MM.1S (cell line): ENCODE measurements around the gene ANKRD16.
A peak's percentile ranks its signal among the peaks of the same experiment; 100 is the strongest.

Source experiments
- DNase-seq: peaks from one replicate; pipeline ENCODE4 v3.0.0-alpha.2; 2015
- H2AFZ ChIP-seq: fragments of 300-600 bp; sonication (generic); 2 replicates; pipeline ENCODE4 v1.6.0; 2016; ENCODE audit warnings: antibody characterized with exemption, low read length
- H3F3A ChIP-seq: fragments of 300-600 bp; sonication (generic); 2 replicates; pipeline ENCODE4 v1.6.1; 2016; ENCODE audit warnings: mild to moderate bottlenecking, antibody characterized with exemption, low read length, moderate library complexity, mixed read lengths; ENCODE audit not compliant: insufficient read depth
- H3K27ac ChIP-seq: fragments of 300-600 bp; sonication (generic); 2 replicates; pipeline ENCODE4 v1.5.1; 2016; ENCODE audit warnings: mild to moderate bottlenecking, low read length
- H3K27me3 ChIP-seq: fragments of 300-600 bp; sonication (generic); replicated peaks from 2 replicates; pipeline ENCODE4 v1.6.0; 2016; ENCODE audit warnings: low read length; ENCODE audit not compliant: insufficient read depth
- H3K36me3 ChIP-seq: fragments of 300-600 bp; sonication (generic); replicated peaks from 2 replicates; pipeline ENCODE4 v1.6.1; 2016; ENCODE audit warnings: mild to moderate bottlenecking, low read length, mixed read lengths; ENCODE audit not compliant: insufficient read depth
- H3K4me1 ChIP-seq: fragments of 300-600 bp; sonication (generic); 2 replicates; pipeline ENCODE4 v1.6.1; 2016; ENCODE audit warnings: low read length, mixed read lengths
- H3K4me2 ChIP-seq: fragments of 300-600 bp; sonication (generic); 2 replicates; pipeline ENCODE4 v1.6.0; 2016; ENCODE audit warnings: low read depth, low read length
- H3K4me3 ChIP-seq: fragments of 300-600 bp; sonication (generic); 2 replicates; pipeline ENCODE4 v1.5.1; 2016; ENCODE audit warnings: low read length, mixed read lengths
- H3K79me2 ChIP-seq: fragments of 300-600 bp; sonication (generic); 2 replicates; pipeline ENCODE4 v1.6.1; 2016; ENCODE audit warnings: mixed run types, low read length, mixed read lengths
- H3K9ac ChIP-seq: fragments of 300-600 bp; sonication (generic); 2 replicates; pipeline ENCODE4 v1.6.1; 2016; ENCODE audit warnings: low read length, mixed read lengths
- H3K9me2 ChIP-seq: fragments of 300-600 bp; sonication (generic); replicated peaks from 2 replicates; pipeline ENCODE4 v1.6.1; 2016; ENCODE audit warnings: mild to moderate bottlenecking, low read length, mixed read lengths; ENCODE audit not compliant: insufficient read depth
- H3K9me3 ChIP-seq: fragments of 300-600 bp; sonication (generic); replicated peaks from 2 replicates; pipeline ENCODE4 v1.6.1; 2016; ENCODE audit warnings: mild to moderate bottlenecking, low read length, mixed read lengths; ENCODE audit not compliant: insufficient read depth
- H4K20me1 ChIP-seq: fragments of 300-600 bp; sonication (generic); 2 replicates; pipeline ENCODE4 v1.6.1; 2016; ENCODE audit warnings: mild to moderate bottlenecking, low read length, moderate library complexity, mixed read lengths; ENCODE audit not compliant: insufficient read depth
- CTCF ChIP-seq: fragments of 300-600 bp; sonication (generic); IDR thresholded peaks from 2 replicates; pipeline ENCODE4 v1.5.1; 2016; ENCODE audit warnings: antibody characterized with exemption, low read length, mixed read lengths
- EZH2 ChIP-seq: fragments of 300-600 bp; sonication (generic); optimal IDR thresholded peaks from 2 replicates; pipeline ENCODE3; 2017; ENCODE audit warnings: low read depth, mild to moderate bottlenecking, antibody characterized with exemption, low read length, mixed read lengths
- EZH2phosphoT487 ChIP-seq: fragments of 300-600 bp; sonication (generic); IDR thresholded peaks from 2 replicates; pipeline ENCODE4 v1.6.1; 2018; ENCODE audit warnings: antibody characterized with exemption, low read length

ANKRD16 gene

DNA sequence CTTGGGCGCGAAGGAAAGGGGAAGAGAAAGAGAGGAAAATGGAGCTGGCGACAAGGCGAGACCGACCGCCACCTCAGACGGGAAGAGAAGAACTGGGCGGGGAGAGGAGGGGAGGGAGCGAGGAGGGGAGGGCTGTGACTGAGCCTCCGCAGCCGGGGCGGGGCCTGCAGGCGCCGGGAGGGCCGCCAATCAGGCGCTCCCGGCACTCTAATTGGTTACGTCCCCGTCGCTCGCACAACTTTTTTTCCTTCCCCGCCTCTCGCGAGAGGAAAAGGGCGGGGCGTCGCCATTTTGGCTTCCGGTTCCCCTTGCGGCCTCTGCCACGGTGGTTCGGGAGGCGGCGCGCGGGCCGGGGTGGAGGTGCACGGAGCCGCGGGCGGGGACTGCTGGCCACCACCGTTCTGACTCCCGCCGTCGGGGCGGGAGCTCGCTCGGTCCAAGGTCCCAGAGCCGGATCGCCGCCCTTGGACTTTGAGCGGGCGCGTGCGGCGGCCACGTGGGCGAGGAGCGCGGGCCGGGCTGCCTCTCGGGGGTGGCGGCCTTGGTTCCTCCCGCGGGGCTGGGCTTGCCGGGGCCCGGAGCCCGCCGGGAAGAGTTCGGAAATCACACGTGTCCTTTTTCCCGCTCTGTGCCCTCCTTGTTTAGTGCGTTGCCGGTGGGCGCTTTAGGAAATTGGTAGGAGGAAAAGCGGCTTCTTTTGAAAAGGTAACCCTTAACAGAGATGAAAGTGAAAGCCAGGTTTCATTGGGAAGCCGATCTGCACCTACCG, 76.2 kb downstream of the ANKRD16 start, which contains the start of gene GDI2:
Gene GDI2, minus strand, starts transcription at position 94 of the 769 bp plus-strand sequence. CDS start 176 bp downstream, outside the sequence.
- Histone ChIP-seq H3K4me2 (peak within 1 kb of the TSS; percentile 81), H3K9ac (peak within 1 kb of the TSS; percentile 98), H3K27me3 (no peaks in the 10 kb centered on the region), H3K27ac (peak within 1 kb of the TSS; percentile 89), H3K9me3 (no peaks in the 10 kb centered on the region), H3K4me1 (peaks cover 22% of the 10 kb centered on the region), H3K4me3 (peak within 1 kb of the TSS; percentile 95), H4K20me1 (peaks cover 28% of the 10 kb centered on the region), H3K36me3 (no peaks in the 10 kb centered on the region), H2AFZ (peak within 1 kb of the TSS; percentile 84), H3F3A (peaks cover 19% of the 10 kb centered on the region; the same call in 1 of the 2 replicates), H3K79me2 (peaks cover 47% of the 10 kb centered on the region), H3K9me2 (no peaks in the 10 kb centered on the region)
- peak; percentile 98 for DNase-seq
- TF ChIP-seq EZH2: no peak
- no peak for TF ChIP-seq EZH2phosphoT487
- TF ChIP-seq CTCF: no peak

- Histone ChIP-seq H3K79me2 (peaks cover 52% of the 10 kb centered on the region), H3K4me2 (peak overlapping the region; percentile 81; the same call in 1 of the 2 replicates), H3K9me3 (no peaks in the 10 kb centered on the region), H3K4me1 (peaks cover 22% of the 10 kb centered on the region), H4K20me1 (peaks cover 31% of the 10 kb centered on the region), H3F3A (peaks cover 19% of the 10 kb centered on the region; the same call in 1 of the 2 replicates), H3K4me3 (peak overlapping the region; percentile 95), H3K9ac (peak overlapping the region; percentile 98), H3K27ac (peak overlapping the region; percentile 89), H3K9me2 (no peaks in the 10 kb centered on the region), H3K27me3 (no peaks in the 10 kb centered on the region), H3K36me3 (no peaks in the 10 kb centered on the region), H2AFZ (peak overlapping the region; percentile 84)
- no peak for TF ChIP-seq EZH2
- no peak for TF ChIP-seq EZH2phosphoT487
- TF ChIP-seq CTCF: no peak
- no peak for DNase-seq
These were observed 76.7 kb downstream of the ANKRD16 start for GRCh38 chr10:5813091-5813340.

DNA sequence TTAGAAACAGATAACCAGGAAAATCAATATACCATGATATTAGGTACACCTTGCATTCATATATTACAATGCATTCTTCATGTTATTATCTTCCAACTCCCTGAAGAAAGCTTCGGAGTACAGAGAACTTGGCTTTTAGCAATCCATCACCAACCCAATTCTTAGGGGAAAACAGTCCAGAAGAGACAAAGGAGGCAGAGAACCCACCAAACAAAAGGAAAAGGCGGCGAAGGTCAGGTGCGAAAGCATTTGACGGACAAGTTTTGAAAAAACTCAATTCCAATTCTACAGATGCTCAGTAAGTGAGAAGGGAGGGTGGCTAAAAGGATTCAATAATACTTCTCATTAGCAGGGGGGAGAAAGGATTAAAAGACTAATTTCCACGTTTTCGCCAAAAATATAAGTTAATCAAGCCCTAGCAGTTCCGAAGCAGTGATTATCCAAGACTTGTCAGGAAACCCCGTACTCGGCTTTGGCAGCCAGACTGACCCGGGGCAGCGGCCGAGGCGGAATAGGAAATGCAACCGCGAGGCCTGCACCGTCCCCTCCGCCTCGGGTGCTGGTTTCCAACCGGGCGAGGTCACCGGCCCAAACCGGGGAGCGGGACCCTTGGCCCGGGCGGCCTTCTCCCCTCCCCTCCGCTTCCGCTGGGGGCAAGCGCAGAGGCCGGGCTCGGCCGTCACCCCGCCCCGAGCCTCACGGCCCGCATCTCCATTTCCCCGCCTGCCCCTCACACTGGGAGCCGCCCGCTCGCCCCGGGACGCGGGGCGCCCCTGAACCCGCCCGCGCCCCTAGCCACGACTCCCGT, 77.2 kb downstream of the ANKRD16 start:
- H3K9me3 ChIP-seq: no peaks in the 10 kb centered on the region
- H3K79me2 ChIP-seq: peaks cover 57% of the 10 kb centered on the region
- peak overlapping the region; percentile 95 for H3K4me3 ChIP-seq
- peaks cover 19% of the 10 kb centered on the region; the same call in 1 of the 2 replicates for H3F3A ChIP-seq
- no peaks in the 10 kb centered on the region; the same call in 1 of the 2 replicates for H3K36me3 ChIP-seq
- H3K4me2 ChIP-seq: peak overlapping the region; percentile 81
- H3K4me1 ChIP-seq: peaks cover 25% of the 10 kb centered on the region
- peaks cover 36% of the 10 kb centered on the region for H4K20me1 ChIP-seq
- no peak for TF ChIP-seq EZH2phosphoT487
- TF ChIP-seq CTCF: no peak
- TF ChIP-seq EZH2: no peak
- H3K9me2 ChIP-seq: no peaks in the 10 kb centered on the region
- H3K9ac ChIP-seq: peak overlapping the region; percentile 98
- peak overlapping the region; percentile 84 for H2AFZ ChIP-seq
- peak; percentile 44 for DNase-seq
- H3K27me3 ChIP-seq: no peaks in the 10 kb centered on the region
- H3K27ac ChIP-seq: peak overlapping the region; percentile 89
